Measurements from ENCODE around the gene LRRC71.

DNA sequence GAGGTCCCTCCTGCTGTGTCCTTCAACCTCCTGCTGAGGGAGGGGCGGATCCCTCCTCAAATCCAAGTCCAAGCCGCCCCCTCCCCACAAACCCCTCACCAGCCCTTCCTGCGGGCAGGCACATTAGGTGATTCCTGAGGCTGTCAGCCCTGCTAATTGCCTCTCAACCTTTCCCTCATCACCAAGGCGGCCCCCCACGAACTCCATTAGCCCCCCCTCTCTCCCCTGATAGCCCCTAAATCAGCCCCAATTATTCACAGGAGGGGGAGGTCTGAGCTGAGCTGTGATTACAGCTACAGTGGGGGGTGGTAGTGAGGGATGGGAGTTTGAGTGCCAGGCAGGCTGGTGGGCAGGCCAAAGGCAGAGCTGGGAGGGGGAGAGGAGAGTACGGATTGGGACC lies 32.7 kb upstream of the LRRC71 start:
- TF ChIP-seq EZH2 (IDR thresholded peaks at IDR 0.05; ENCODE audit: insufficient read depth, poor library complexity, severe bottlenecking), result no peak
- TF ChIP-seq EZH2phosphoT487 (IDR thresholded peaks at IDR 0.05; ENCODE audit: insufficient read depth, low read depth), result no peak
